ENCODE results near the gene KCNK13.
A peak's percentile ranks its signal among the peaks of the same experiment; 100 is the strongest.
"Not testable (repeated sequence)": the region's sequence is repeated elsewhere in the genome, so short reads cannot be mapped to it uniquely, and the experiment has no call there.

The KCNK13 gene

GRCh38 chr14:90061685-90062126 lies at the start of gene KCNK13:
KCNK13 (plus strand) TSS chr14:90061994; CDS start chr14:90062206, 212 bp downstream.
- no peaks in the 10 kb centered on the region for H3K36me3 ChIP-seq (ENCODE audit: control insufficient read depth, insufficient read depth, low read length)
- H3K4me3 ChIP-seq (ENCODE audit: low read length) = peak within 1 kb of the TSS; percentile 46
- H3K4me1 ChIP-seq (ENCODE audit: control insufficient read depth, insufficient read depth, low read length) = no peaks in the 10 kb centered on the region
- H3K27me3 ChIP-seq (ENCODE audit: control insufficient read depth, insufficient read depth, low read length) = peaks cover 21% of the 10 kb centered on the region
- no peak within 1 kb of the TSS for H3K9ac ChIP-seq (ENCODE audit: low read length)
- no peak within 1 kb of the TSS for H3K27ac ChIP-seq (ENCODE audit: low read depth, low read length)

- Histone ChIP-seq H3K4me3 (ENCODE audit: low read length) (no peak overlapping the region), H3K36me3 (ENCODE audit: control insufficient read depth, insufficient read depth, low read length) (peaks cover 2% of the 10 kb centered on the region)
Measured at GRCh38 chr14:90017371-90017770, 44.4 kb upstream of the KCNK13 start.

GRCh38 chr14:90019824-90020523 lies 41.8 kb upstream of the KCNK13 start:
- H3K27me3 ChIP-seq (ENCODE audit: control insufficient read depth, insufficient read depth, low read length) = no peaks in the 10 kb centered on the region
- no peak overlapping the region for H3K27ac ChIP-seq (ENCODE audit: low read depth, low read length)
- no peak overlapping the region for H3K9ac ChIP-seq (ENCODE audit: low read length)
- H3K36me3 ChIP-seq (ENCODE audit: control insufficient read depth, insufficient read depth, low read length) = peaks cover 2% of the 10 kb centered on the region
- no peak overlapping the region for H3K4me3 ChIP-seq (ENCODE audit: low read length)
- H3K4me1 ChIP-seq (ENCODE audit: control insufficient read depth, insufficient read depth, low read length) = no peaks in the 10 kb centered on the region

More at GRCh38 chr14:90017371-90017770, 44.4 kb upstream of the KCNK13 start:
- H3K9ac ChIP-seq (ENCODE audit: low read length) = no peak overlapping the region
- H3K4me1 ChIP-seq (ENCODE audit: control insufficient read depth, insufficient read depth, low read length) = no peaks in the 10 kb centered on the region
- no peaks in the 10 kb centered on the region for H3K27me3 ChIP-seq (ENCODE audit: control insufficient read depth, insufficient read depth, low read length)
- no peak overlapping the region for H3K27ac ChIP-seq (ENCODE audit: low read depth, low read length)

GRCh38 chr14:90023176-90023896 lies 38.5 kb upstream of the KCNK13 start:
- H3K27ac ChIP-seq (ENCODE audit: low read depth, low read length) = no peak overlapping the region
- H3K4me3 ChIP-seq (ENCODE audit: low read length) = no peak overlapping the region
- no peaks in the 10 kb centered on the region for H3K36me3 ChIP-seq (ENCODE audit: control insufficient read depth, insufficient read depth, low read length)
- no peaks in the 10 kb centered on the region for H3K4me1 ChIP-seq (ENCODE audit: control insufficient read depth, insufficient read depth, low read length)
- H3K27me3 ChIP-seq (ENCODE audit: control insufficient read depth, insufficient read depth, low read length) = no peaks in the 10 kb centered on the region
- H3K9ac ChIP-seq (ENCODE audit: low read length) = no peak overlapping the region

- Histone ChIP-seq H3K36me3 (ENCODE audit: control insufficient read depth, insufficient read depth, low read length) (no peaks in the 10 kb centered on the region), H3K27ac (ENCODE audit: low read depth, low read length) (no peak overlapping the region), H3K9ac (ENCODE audit: low read length) (no peak overlapping the region), H3K4me1 (ENCODE audit: control insufficient read depth, insufficient read depth, low read length) (no peaks in the 10 kb centered on the region), H3K27me3 (ENCODE audit: control insufficient read depth, insufficient read depth, low read length) (no peaks in the 10 kb centered on the region), H3K4me3 (ENCODE audit: low read length) (no peak overlapping the region)
Measured at GRCh38 chr14:90024910-90025309, 36.9 kb upstream of the KCNK13 start.

- not testable (repeated sequence) for H3K9ac ChIP-seq (ENCODE audit: low read length); H3K27ac ChIP-seq (ENCODE audit: low read depth, low read length); H3K4me1 ChIP-seq (ENCODE audit: control insufficient read depth, insufficient read depth, low read length); H3K36me3 ChIP-seq (ENCODE audit: control insufficient read depth, insufficient read depth, low read length); H3K27me3 ChIP-seq (ENCODE audit: control insufficient read depth, insufficient read depth, low read length); H3K4me3 ChIP-seq (ENCODE audit: low read length)
Measured at GRCh38 chr14:90026608-90027007, 35.2 kb upstream of the KCNK13 start.

GRCh38 chr14:90027842-90028241 lies 34.0 kb upstream of the KCNK13 start:
- H3K4me3 ChIP-seq (ENCODE audit: low read length) = no peak overlapping the region
- no peak overlapping the region for H3K9ac ChIP-seq (ENCODE audit: low read length)
- no peaks in the 10 kb centered on the region for H3K36me3 ChIP-seq (ENCODE audit: control insufficient read depth, insufficient read depth, low read length)
- H3K27me3 ChIP-seq (ENCODE audit: control insufficient read depth, insufficient read depth, low read length) = no peaks in the 10 kb centered on the region
- H3K4me1 ChIP-seq (ENCODE audit: control insufficient read depth, insufficient read depth, low read length) = no peaks in the 10 kb centered on the region
- no peak overlapping the region for H3K27ac ChIP-seq (ENCODE audit: low read depth, low read length)

- Histone ChIP-seq H3K36me3 (ENCODE audit: control insufficient read depth, insufficient read depth, low read length) (no peaks in the 10 kb centered on the region), H3K27ac (ENCODE audit: low read depth, low read length) (no peak overlapping the region), H3K27me3 (ENCODE audit: control insufficient read depth, insufficient read depth, low read length) (no peaks in the 10 kb centered on the region), H3K4me3 (ENCODE audit: low read length) (no peak overlapping the region), H3K4me1 (ENCODE audit: control insufficient read depth, insufficient read depth, low read length) (no peaks in the 10 kb centered on the region), H3K9ac (ENCODE audit: low read length) (no peak overlapping the region)
Measured at GRCh38 chr14:90034156-90034555, 27.6 kb upstream of the KCNK13 start.

- Histone ChIP-seq H3K4me1 (ENCODE audit: control insufficient read depth, insufficient read depth, low read length) (no peaks in the 10 kb centered on the region), H3K27ac (ENCODE audit: low read depth, low read length) (no peak overlapping the region), H3K36me3 (ENCODE audit: control insufficient read depth, insufficient read depth, low read length) (no peaks in the 10 kb centered on the region), H3K9ac (ENCODE audit: low read length) (no peak overlapping the region), H3K27me3 (ENCODE audit: control insufficient read depth, insufficient read depth, low read length) (no peaks in the 10 kb centered on the region), H3K4me3 (ENCODE audit: low read length) (no peak overlapping the region)
Measured at GRCh38 chr14:90034835-90035525, 26.8 kb upstream of the KCNK13 start.

GRCh38 chr14:90039253-90040010 lies 22.4 kb upstream of the KCNK13 start:
- H3K4me3 ChIP-seq (ENCODE audit: low read length) = no peak overlapping the region
- H3K36me3 ChIP-seq (ENCODE audit: control insufficient read depth, insufficient read depth, low read length) = no peaks in the 10 kb centered on the region
- no peak overlapping the region for H3K9ac ChIP-seq (ENCODE audit: low read length)

GRCh38 chr14:90040411-90040810 lies 21.4 kb upstream of the KCNK13 start:
- Histone ChIP-seq H3K36me3 (ENCODE audit: control insufficient read depth, insufficient read depth, low read length) (no peaks in the 10 kb centered on the region), H3K27me3 (ENCODE audit: control insufficient read depth, insufficient read depth, low read length) (no peaks in the 10 kb centered on the region), H3K9ac (ENCODE audit: low read length) (no peak overlapping the region), H3K27ac (ENCODE audit: low read depth, low read length) (no peak overlapping the region), H3K4me1 (ENCODE audit: control insufficient read depth, insufficient read depth, low read length) (no peaks in the 10 kb centered on the region), H3K4me3 (ENCODE audit: low read length) (no peak overlapping the region)

More at GRCh38 chr14:90039253-90040010, 22.4 kb upstream of the KCNK13 start:
- Histone ChIP-seq H3K4me1 (ENCODE audit: control insufficient read depth, insufficient read depth, low read length) (no peaks in the 10 kb centered on the region), H3K27ac (ENCODE audit: low read depth, low read length) (no peak overlapping the region), H3K27me3 (ENCODE audit: control insufficient read depth, insufficient read depth, low read length) (no peaks in the 10 kb centered on the region)

Measured in rectal smooth muscle tissue (tissue), 1 donor.